Mucosa of gallbladder (tissue), 1 donor: ENCODE data around the gene NUP210. TPM values are rescaled to one million over a fixed set of nuclear protein-coding genes. Genes with fewer than 3 reads are reported as not detected.
"Not testable (repeated sequence)": the region's sequence is repeated elsewhere in the genome, so short reads cannot be mapped to it uniquely, and the experiment has no call there.

ENCODE experiments used
- DNase-seq: peaks from one replicate; pipeline ENCODE4 v3.0.0-alpha.2; 2020; ENCODE audit warnings: low spot score
- total RNA-seq: library from RNA; stranded (reverse); gene quantifications from one replicate; pipeline ENCODE4 v1.2.1, GENCODE V29; 2021
- donor health status: DM: no; HTN: no; CAD: no.

NUP210 gene
- total RNA-seq, 1 donor from 2014 or later = 12.1 TPM

- no peak for DNase-seq
Observed at GRCh38 chr3:13406190-13406589, 13.9 kb downstream of the NUP210 start.

- DNase-seq = no peak
Observed at GRCh38 chr3:13405614-13406013, 14.5 kb downstream of the NUP210 start.

- no peak for DNase-seq
Observed at GRCh38 chr3:13404626-13405452, 15.3 kb downstream of the NUP210 start.

GRCh38 chr3:13403847-13404246 is 16.3 kb downstream of the NUP210 start:
- no peak for DNase-seq

GRCh38 chr3:13403213-13403819 is 16.8 kb downstream of the NUP210 start:
- no peak for DNase-seq

GRCh38 chr3:13401149-13401548 is 19.0 kb downstream of the NUP210 start:
- no peak for DNase-seq

GRCh38 chr3:13400114-13400673 is 19.9 kb downstream of the NUP210 start:
- no peak for DNase-seq

GRCh38 chr3:13399603-13400002 is 20.5 kb downstream of the NUP210 start:
- DNase-seq = no peak

GRCh38 chr3:13397316-13397715 is 22.8 kb downstream of the NUP210 start:
- DNase-seq = no peak

GRCh38 chr3:13394363-13394762 is 25.8 kb downstream of the NUP210 start:
- no peak for DNase-seq

GRCh38 chr3:13393427-13394360 is 26.4 kb downstream of the NUP210 start:
- no peak for DNase-seq

- DNase-seq = no peak
Observed at GRCh38 chr3:13391308-13391707, 28.8 kb downstream of the NUP210 start.

GRCh38 chr3:13389378-13389777 is 30.7 kb downstream of the NUP210 start:
- DNase-seq = no peak

GRCh38 chr3:13388816-13389215 is 31.3 kb downstream of the NUP210 start:
- no peak for DNase-seq

GRCh38 chr3:13385373-13385965 is 34.7 kb downstream of the NUP210 start:
- no peak for DNase-seq

GRCh38 chr3:13380971-13381370 is 39.2 kb downstream of the NUP210 start:
- DNase-seq = no peak

GRCh38 chr3:13379201-13379830 is 40.8 kb downstream of the NUP210 start:
- DNase-seq = no peak

GRCh38 chr3:13378155-13378554 is 42.0 kb downstream of the NUP210 start:
- DNase-seq = no peak

GRCh38 chr3:13377741-13378140 is 42.4 kb downstream of the NUP210 start:
- not testable (repeated sequence) for DNase-seq

- no peak for DNase-seq
Observed at GRCh38 chr3:13377021-13377420, 43.1 kb downstream of the NUP210 start.

GRCh38 chr3:13376091-13376490 is 44.0 kb downstream of the NUP210 start:
- DNase-seq = no peak
